Astrocyte (in vitro differentiated cells and primary cell): ENCODE results near the gene GLYAT.

Source experiments
- EZH2 ChIP-seq: IDR thresholded peaks from 2 replicates; pipeline ENCODE4 v1.6.1; 2012; ENCODE audit warnings: mild to moderate bottlenecking, low read length, inconsistent platforms; ENCODE audit not compliant: insufficient read depth
- TF ChIP-seq, protein P1 (sequence below): IDR thresholded peaks from 2 replicates; pipeline ENCODE4 v1.5.1; 2011; ENCODE audit warnings: low read depth, mild to moderate bottlenecking, inconsistent platforms, low read length, moderate library complexity; ENCODE audit not compliant: insufficient read depth

DNA sequence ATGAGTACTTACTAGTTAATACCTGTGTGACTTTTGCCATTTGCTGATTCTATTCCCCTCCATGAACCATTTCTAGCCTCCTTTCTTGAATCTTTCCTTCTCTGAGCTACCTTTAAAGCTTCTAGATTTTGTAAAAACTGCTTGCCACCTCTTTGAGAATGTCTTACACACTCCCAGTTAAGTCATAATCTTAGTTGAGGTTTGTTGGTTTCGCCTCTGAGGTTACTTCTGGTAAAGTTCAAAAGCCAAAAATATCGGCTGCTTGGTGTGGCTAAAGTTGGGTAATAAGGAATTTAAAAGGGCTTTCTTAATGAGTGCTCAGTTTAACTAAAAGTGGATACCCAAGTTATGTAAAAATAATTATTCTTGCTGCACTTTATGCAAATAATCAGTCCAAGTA, 10.4 kb upstream of the GLYAT start:
- no peak for TF ChIP-seq EZH2
- TF ChIP-seq, protein P1, sequence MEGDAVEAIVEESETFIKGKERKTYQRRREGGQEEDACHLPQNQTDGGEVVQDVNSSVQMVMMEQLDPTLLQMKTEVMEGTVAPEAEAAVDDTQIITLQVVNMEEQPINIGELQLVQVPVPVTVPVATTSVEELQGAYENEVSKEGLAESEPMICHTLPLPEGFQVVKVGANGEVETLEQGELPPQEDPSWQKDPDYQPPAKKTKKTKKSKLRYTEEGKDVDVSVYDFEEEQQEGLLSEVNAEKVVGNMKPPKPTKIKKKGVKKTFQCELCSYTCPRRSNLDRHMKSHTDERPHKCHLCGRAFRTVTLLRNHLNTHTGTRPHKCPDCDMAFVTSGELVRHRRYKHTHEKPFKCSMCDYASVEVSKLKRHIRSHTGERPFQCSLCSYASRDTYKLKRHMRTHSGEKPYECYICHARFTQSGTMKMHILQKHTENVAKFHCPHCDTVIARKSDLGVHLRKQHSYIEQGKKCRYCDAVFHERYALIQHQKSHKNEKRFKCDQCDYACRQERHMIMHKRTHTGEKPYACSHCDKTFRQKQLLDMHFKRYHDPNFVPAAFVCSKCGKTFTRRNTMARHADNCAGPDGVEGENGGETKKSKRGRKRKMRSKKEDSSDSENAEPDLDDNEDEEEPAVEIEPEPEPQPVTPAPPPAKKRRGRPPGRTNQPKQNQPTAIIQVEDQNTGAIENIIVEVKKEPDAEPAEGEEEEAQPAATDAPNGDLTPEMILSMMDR, result no peak
